Renal pelvis (tissue), 4 donors: ENCODE results near the gene UTS2. TPM values are rescaled to one million over a fixed set of nuclear protein-coding genes. Genes with fewer than 3 reads are reported as not detected.
A peak's percentile ranks its signal among the peaks of the same experiment; 100 is the strongest.

Source experiments
- DNase-seq: peaks from one replicate; pipeline ENCODE4 v3.0.0-alpha.2; 2013
- polyA plus RNA-seq, 3 donors: library from polyadenylated mRNA; unstranded; fragments of 120-200 nt; gene quantifications; one replicate each; pipeline ENCODE4 v1.2.1, GENCODE V29; 2013; ENCODE audit not compliant: insufficient read length in 3 of 3

UTS2 gene
- polyA plus RNA-seq, 3 donors, result 0.13 TPM; not detected in 2

DNA sequence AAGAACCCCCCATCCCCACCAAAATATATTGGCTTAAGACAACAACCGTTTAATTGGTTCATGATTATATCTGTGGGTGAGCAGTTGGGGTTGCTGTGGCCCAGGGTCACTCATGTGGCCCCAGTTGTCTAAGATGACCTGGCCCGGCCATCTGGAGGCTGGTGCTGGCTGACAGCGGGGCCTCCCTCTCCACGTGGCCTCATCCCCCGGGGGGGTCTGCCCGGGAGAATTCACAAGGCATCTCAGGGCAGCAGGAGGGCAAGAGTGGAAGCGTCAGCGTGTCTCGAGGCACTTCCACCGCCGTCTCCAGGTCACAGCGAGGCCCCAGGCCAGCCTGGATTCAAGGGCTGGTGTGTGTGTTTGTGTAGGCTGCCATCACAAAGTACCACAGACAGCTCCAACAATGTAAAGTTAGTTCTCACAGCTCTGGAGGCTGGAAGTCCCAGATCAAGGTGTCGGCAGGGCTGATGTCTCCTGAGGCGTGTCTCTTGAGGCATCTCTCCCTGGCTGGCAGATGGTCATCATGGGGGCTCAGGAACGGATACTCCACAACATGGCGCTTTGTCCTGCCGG lies 11.0 kb upstream of the UTS2 start:
- no peak for DNase-seq

DNA sequence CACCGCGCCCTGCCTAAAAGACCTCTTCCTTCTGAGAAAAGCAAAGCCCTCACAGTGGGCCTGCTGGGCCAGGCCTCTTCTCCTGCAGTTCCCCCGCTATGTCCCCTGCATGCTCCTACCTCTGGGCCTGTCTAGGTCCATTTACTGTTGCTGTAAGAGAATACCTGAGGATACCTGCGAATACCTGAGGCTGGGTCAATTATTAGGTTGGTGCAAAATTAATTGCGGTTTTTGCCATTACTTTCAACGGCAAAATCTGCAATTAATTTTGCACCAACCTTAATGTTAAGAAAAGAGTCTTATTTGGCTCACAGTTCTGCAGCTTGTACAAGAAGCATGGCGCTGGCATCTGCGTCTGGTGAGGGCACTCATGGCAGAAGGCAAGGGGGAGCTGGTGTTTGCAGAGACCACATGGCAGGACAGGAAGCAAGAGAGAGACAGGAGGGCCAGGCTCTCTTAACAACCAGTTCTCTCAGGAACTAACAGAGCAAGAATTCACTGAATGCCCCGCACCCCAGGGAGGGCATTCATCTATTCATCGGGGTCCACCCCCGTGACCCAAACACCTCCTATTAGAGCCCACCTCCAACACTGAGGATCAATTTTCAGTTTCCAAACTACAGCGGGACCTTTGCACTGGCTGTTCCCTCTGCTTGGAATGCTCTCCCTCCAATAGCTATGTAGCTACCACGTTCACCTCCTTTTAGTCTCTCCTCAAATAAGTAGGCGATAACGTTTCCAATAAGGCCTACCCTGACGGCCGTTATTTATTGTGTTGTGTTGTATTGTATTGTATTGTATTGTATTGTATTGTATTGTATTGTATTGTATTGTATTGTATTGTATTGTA lies 9.6 kb upstream of the UTS2 start:
- DNase-seq, result no peak

DNA sequence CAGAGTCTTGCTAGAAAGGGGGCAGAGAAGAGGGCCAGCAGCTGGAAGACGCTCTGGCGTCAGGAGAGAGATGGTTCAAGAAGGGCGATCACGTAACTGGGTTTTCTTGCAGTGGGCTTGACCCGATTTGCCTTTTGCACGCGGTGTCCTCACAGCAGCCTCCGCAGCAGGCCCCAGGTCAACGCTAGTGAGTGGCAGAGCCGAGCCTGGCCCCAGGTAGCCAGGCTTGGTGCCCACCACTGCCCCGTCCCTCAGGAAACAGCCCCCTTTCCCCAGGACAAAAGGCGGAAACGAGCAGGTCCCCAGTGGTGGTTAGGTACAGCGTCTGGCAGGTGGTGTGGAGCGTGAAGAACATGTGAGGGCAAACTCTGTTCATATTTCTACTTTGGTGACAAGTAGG lies 8.6 kb upstream of the UTS2 start:
- no peak for DNase-seq

DNA sequence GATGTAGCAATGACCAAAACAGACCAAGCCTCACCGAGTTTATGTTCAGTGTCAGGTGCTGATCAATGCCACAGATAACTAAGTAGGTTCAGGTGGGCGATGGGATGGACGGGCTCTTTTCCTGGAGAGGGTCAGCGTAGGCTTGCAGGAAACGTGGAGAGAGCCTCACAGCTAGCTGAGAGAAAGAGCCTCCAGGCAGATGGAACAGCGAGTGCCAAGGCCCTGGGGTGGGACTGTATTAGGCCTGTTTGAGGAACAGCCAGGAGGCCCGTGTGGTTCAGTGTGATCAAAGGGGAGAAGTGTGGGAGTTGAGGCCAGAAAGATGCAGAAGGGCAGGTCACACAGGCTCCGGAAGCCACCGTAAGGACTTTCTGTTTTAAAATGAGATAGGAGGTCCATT lies 7.3 kb upstream of the UTS2 start:
- DNase-seq, result no peak

DNA sequence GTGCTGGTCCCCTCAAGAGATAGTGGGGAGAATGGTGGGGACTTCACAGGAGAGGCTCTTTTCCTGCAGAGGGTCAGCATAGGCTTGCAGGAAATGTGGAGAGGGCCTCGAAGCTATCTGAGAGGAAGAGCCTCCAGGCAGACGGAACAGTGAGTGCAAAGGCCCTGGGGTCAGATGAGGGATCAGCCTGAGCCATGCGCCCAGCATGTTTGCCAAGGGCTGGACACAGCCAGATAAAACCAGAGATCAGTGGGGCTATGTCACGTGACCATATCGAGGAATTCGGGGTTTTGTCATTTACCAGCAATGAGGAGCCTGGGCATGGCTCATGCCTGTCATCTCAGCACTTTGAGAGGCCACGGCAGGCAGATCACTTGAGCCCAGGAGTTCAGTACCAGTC lies 6.5 kb upstream of the UTS2 start:
- DNase-seq, result no peak

DNA sequence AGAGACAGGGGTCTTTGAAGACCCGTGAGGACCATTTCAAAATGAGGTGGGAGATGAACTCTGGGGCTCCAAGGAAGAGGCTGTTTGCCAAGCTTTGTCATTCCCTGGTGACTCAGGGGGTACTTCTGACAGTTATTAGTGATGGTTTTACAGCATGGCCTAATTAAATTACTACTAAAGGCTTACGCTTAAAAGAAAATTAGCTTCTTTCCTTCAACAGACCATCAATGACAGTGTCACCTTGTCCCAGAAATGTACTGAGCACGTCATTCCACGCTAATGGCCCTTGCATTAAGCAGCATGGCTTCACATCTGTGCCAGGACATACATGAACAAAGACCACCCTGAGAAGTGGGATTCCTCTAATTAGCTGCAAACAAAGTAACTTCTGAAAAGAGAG lies 5.1 kb upstream of the UTS2 start:
- no peak for DNase-seq

DNA sequence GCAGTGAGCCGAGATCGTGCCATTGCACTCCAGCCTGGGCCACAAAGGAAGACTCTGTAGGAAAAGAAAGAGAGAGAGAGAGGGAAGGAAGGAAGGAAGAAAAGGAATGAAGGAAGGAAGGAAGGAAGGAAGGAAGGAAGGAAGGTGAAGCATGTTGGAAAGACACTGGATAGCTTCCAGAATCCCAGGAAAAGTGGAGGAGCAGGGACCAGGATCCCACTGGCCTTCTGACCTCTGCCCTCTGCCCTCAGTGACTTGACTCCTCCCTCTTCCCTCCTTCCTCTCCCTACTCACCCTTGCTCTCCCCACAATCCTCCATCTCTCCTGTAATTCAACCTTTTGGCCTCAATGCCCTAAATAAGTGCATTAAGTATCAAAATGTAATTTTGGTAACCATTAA lies 4.1 kb upstream of the UTS2 start:
- DNase-seq, result no peak

DNA sequence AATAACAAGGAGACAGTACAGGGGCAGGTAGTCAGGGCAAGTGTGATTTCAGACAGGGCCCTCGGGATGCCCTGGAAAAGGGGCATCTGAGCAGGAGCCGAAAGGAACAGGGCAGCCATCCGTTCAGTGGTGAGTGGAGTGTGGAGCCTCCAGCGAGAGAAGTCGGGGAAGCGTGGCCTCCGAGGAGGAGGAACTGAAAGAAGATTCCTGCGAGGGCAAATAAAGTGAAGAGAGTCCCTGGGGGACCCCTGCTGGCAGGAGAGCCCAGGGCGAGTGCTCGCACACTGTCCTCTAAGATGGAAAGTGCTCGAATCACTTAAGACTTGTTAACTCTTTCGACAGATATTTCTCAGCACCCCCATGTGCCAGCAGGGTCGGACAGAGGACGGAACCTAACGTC lies 3.5 kb upstream of the UTS2 start:
- DNase-seq, result peak; percentile 4

DNA sequence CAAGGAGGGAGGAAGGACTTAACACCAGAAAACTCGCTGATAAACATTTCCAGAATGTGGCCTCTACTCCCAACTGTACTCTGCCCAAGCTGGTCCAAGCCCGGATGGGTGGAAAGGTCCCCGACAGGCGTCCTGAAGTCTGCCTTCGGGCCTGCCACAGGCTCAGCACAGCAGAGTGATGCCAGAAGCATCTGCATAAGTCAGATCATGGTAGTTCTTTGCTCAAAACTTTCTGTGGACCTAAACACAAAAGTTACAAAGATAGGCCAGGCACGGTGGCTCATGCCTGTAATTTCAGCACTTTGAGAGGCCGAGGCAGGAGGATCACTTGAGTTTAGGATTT lies 790 bp upstream of the UTS2 start:
- no peak for DNase-seq

DNA sequence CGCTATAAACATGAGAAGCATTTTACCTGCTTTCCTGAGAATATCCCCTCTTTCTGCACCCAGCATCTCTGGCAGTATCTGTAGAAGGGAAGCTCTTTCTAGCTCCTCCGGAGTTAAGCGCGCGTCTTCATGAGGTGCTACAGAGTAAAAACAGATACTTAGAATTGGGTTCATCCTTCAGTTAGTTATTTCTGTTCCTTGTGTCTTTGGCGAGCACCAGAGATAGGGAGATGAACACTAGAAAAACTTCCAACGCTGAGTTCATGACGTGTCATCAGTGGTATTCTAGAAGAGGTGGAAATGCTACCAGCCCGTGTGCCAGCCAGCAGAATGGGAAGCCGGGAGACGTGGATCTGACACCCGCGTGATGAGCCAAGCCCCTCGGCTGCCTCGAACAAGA lies 2.1 kb downstream of the UTS2 start:
- no peak for DNase-seq

DNA sequence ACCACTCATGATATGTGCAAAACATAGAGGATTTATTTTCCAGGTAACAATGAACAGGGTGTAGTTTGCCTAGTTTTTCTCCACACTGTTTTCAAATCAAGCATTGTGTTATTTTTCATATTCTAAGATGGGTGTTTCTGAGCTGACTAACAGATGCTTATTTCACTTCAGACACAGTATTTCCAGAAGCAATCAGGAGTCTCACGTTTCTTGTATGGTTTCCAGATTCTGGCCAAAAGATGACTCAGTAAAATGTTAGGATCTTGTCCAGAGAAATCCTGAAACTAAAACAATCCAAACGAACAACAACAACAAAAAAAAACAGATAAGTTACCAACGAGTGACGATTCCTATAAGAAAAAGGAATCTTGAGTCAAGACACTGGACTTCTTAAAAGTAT lies 5.3 kb downstream of the UTS2 start:
- no peak for DNase-seq

DNA sequence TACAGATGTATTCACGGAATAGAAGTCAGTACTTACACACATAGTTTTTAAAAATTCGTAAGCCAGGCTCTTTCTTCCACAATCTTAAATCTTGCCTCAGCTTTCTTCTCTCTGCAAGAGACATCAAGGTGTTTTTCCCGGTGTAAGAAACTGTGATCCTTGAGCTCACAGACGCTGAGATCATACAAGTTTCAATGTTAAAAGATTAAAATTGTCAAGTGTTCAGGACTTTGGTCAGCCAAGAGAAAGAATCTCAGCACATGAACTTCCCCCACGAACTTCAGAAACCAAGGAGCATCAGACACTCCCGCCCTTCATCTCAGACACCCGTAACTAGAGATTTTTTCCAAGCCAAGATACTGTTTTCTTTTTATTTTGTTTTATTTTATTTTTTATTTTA lies 6.2 kb downstream of the UTS2 start:
- DNase-seq, result no peak

DNA sequence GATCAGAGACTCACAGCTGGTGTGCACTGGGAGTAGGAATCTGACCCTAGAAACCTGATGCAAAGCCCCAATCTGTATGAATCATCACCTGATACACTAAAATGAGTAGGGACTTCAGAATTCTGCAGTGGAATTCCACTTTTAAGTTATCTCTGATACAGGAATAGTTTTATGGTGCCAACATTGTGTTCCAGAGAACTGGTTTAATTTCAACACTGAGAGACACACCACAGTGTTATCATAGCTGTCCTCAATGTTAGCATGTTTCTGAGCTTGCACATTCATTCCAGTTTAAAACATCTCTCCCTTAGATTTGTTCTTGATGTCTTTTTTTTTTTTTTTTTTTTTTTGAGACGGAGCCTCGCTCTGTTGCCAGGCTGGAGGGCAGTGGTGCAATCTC lies 7.1 kb downstream of the UTS2 start:
- DNase-seq, result no peak

DNA sequence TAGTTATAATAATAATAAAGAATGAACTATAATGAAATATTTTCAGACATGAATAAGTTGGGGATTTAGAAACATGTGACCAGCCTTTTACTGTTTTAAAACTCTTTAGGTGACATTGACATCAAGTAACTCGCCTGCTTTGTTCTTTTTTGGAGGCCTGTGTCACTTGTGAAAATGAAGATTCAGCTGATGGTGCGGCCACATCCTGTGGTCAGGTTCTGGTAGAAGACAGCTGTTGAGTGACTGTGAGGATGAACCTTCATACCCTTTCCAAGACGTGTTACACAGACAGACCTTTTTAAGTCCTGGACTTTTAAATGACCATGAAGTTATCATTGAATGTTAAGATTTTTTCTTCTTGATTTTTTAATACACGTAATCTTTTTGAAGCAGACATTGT lies 10.3 kb downstream of the UTS2 start:
- no peak for DNase-seq

DNA sequence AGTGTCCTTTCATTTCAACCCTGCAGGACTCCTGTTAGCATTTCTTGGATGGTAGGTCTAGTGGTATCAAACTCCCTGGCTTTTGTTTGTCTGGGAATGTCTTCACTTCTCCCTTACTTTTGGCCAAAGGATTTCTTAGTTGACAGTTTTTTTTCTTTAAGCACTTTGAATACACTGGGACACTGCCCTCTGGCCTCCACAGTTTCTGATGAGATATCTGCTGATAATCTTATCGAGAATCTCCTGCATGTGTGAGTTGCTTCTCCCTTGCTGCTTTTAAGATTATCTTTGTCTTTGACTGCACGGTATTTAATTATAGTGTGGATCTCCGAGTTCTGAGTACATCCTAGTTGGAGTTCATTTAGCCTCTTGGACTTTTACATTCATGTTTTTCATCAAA lies 13.3 kb downstream of the UTS2 start:
- DNase-seq, result no peak

DNA sequence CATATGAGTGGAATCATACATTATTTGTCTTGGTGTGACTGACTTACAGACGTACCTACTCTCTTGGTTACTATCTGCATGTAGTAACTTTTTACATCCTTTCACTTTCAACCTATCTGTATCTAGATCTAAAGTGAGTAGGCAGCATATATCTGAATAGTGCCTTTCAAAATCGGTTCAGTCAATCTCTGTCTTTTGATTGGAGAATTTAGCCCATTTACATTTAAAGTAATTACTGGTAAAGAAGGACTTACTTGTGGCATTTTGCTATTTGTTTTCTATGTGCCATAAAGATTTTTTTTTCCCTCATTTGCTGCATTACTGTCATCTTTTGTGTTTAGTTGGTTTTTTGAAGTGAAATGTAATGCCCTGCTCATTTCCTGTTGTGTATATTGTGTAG lies 14.2 kb downstream of the UTS2 start:
- DNase-seq, result no peak

DNA sequence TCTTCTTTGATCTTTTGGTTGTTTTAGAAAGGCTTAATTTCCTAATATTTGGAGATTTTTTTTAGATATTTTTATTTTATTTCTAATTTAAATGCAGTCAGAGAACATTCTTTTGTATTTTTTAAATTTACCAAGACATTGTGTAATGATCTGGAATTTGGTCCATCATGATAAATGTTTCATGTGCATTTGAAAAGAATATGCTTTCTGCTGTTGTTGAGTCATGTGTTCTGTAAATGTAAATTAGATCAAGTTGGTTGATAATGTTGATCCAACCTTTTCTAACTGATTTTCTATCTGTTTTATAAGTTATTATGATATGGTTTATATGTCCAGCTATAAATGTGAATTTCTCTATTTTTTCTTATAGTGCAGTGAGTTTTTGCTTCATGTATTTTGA lies 19.8 kb downstream of the UTS2 start:
- DNase-seq, result no peak

DNA sequence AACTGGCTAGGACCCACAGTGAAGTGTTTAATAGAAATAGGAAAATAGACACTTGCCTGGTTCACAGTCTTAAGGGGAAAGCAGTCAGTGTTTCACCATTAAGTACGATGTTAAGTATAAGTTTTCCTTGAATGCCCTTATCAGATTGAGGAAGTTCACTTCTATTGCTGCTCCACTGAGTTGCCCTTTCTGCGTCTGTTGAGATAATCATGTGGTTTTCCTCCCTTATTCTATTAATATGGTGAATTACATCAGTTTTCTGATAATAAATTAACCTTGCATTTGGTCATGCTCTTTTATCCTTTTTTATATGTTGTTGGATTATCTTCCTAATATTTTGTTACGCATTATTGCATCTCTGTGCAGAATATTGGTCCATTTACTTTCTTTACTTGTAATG lies 21.4 kb downstream of the UTS2 start:
- no peak for DNase-seq

DNA sequence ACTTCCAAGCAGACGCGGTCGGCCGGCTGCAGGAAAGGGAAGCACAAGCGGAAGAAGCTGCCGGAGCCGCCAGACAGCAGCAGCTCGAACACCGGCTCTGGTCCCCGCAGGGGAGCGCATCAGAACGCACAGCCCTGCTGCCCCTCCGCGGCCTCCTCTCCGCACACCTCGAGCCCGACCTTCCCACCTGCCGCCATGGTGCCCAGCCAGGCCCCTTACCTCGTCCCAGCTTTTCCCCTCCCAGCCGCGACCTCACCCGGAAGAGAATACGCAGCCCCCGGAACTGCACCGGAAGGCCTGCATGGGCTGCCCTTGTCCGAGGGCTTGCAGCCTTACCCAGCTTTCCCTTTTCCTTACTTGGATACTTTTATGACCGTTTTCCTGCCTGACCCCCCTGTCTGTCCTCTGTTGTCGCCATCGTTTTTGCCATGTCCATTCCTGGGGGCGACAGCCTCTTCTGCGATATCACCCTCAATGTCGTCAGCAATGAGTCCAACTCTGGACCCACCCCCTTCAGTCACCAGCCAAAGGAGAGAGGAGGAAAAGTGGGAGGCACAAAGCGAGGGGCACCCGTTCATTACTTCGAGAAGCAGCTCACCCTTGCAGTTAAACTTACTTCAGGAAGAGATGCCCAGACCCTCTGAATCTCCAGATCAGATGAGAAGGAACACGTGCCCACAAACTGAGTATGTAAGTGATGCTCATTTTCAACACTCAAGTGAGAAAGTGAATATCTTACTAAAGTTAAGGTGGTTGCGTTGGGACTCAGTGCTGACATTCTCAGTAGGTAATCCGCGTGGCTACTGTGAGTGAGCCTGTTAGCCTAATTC lies 25.5 kb downstream of the UTS2 start:
- no peak for DNase-seq

DNA sequence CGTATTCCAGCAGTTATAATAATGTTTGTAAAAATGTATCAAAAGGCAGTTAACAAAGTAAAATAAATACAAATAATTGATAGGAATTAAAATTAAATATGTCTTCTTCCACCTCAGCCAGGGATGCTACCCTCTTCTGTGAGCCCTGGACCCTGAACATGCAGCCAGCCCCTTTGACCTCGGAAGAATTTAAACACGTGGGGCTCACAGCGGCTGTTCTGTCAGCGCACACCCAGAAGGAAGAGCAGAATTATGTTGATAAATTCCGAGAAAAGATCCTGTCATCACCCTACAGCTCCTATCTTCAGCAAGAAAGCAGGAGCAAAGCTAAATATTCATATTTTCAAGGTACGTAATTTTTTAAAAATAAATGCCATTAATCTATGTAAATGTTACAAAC lies 26.5 kb downstream of the UTS2 start:
- DNase-seq, result no peak

DNA sequence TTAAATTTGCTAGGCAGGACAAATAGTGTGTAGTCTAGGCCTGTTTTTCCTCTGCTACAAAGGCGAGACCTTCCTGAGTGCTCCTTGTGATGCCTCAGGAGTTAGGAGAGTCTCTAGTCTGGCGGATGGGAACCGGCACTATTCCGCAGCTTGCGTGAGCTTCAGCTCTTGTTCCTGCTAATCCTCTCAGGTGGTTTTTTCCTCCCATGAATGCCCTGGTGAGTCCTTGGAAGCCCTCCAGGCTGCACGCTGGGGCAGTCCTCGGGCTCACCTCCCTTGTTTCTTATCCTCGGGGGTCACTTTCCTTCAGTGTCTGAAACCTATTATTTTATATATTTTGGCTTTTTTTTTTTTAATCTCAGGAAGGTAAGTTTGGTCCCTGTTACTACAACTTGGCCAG lies 28.2 kb downstream of the UTS2 start:
- no peak for DNase-seq

DNA sequence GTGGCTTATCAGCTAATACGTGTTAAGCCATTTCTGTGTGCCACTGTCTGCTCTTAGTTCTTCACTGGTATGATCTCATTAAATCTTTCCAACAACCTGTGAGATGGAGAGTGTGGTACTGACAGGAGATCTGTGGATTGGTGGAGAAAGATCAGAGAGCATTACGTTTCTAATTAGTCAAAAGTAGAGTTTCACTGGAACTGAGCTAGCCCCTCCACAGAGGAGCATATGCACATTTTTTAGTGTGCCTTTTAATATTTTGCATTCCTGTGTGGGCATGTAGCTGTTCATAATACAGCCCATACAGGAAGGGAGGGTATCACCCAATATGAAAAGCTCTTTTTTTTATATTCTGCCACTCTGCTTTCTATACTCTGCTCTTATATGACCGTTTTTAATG lies 31.6 kb downstream of the UTS2 start:
- DNase-seq, result no peak

DNA sequence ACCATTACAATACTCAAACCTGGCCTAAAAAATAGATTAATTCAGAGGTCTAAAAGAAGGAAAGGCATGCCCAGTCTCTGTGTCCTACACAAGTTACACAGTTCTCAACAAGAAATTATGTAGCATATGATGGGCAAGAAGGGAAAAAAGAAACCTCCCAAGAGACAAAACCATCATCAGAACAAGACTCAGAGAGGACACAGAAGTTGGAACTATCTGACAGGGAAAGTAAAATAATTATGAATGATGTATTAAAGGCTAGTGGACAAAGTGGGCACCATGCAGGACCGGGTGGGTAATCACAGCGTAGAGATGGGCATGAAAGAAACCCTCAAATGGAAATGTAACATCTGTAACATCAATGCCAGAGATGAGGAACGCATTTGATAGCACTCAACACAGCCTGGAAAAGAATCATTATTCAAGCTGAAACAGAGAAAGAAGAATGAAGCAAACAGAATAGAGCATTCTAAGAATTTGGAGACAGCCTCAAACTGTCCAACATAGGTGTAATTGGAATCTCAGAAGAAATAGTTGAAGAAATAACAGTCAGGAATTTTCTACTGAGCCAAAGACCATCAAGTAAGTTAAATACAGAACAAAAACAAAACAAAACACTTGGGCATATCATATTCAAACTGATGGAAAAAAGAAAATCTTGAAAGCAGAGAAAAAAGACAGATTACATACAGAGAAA lies 39.0 kb downstream of the UTS2 start:
- DNase-seq, result no peak
